Measurements from ENCODE around the gene CDC27.

Gene CDC27

GRCh38 chr17:47231866-47232265 lies 42.8 kb upstream of the CDC27 start:
- H3F3A ChIP-seq (ENCODE audit: control insufficient read depth, insufficient read depth), result peaks cover 4% of the 10 kb centered on the region; the same call in 1 of the 2 replicates
- H3K36me3 ChIP-seq (ENCODE audit: control insufficient read depth, low read length), result no peaks in the 10 kb centered on the region
- H3K9me3 ChIP-seq (ENCODE audit: control insufficient read depth, insufficient read depth, low read length), result peaks cover 8% of the 10 kb centered on the region
- no peak overlapping the region for H3K4me3 ChIP-seq (ENCODE audit: low read length)
- no peaks in the 10 kb centered on the region for H3K79me2 ChIP-seq (ENCODE audit: control insufficient read depth, low read length)
- H3K4me1 ChIP-seq (ENCODE audit: control insufficient read depth, low read length), result peaks cover 25% of the 10 kb centered on the region
- H3K4me2 ChIP-seq (ENCODE audit: low read length), result no peak overlapping the region
- peaks cover 8% of the 10 kb centered on the region; the same call in 1 of the 2 replicates for H3K27me3 ChIP-seq (ENCODE audit: control insufficient read depth, low read length)
- H3K9me2 ChIP-seq (replicated peaks; ENCODE audit: control insufficient read depth, low read length), result no peaks in the 10 kb centered on the region
- H3K27ac ChIP-seq (ENCODE audit: low read depth, low read length), result no peak overlapping the region
- TF ChIP-seq EZH2phosphoT487 (IDR thresholded peaks at IDR 0.05; ENCODE audit: borderline replicate concordance, low read length) (no peak), CTCF (IDR thresholded peaks at IDR 0.05; ENCODE audit: low read depth, low read length, poor library complexity, severe bottlenecking) (no peak)
- no peaks in the 10 kb centered on the region for H4K20me1 ChIP-seq (ENCODE audit: control insufficient read depth, insufficient read depth, low read depth, low read length)

- Histone ChIP-seq H3K9me3 (ENCODE audit: control insufficient read depth, insufficient read depth, low read length) (peaks cover 3% of the 10 kb centered on the region; the same call in 1 of the 2 replicates), H3F3A (ENCODE audit: control insufficient read depth, insufficient read depth) (peaks cover 4% of the 10 kb centered on the region; the same call in 1 of the 2 replicates), H3K79me2 (ENCODE audit: control insufficient read depth, low read length) (no peaks in the 10 kb centered on the region), H4K20me1 (ENCODE audit: control insufficient read depth, insufficient read depth, low read depth, low read length) (no peaks in the 10 kb centered on the region), H3K4me3 (ENCODE audit: low read length) (peak overlapping the region; percentile 54; the same call in 1 of the 2 replicates), H3K36me3 (ENCODE audit: control insufficient read depth, low read length) (no peaks in the 10 kb centered on the region), H3K4me2 (ENCODE audit: low read length) (peak overlapping the region; percentile 67), H3K9me2 (replicated peaks; ENCODE audit: control insufficient read depth, low read length) (no peaks in the 10 kb centered on the region), H3K27me3 (ENCODE audit: control insufficient read depth, low read length) (peaks cover 8% of the 10 kb centered on the region; the same call in 1 of the 2 replicates), H3K27ac (ENCODE audit: low read depth, low read length) (no peak overlapping the region), H3K4me1 (ENCODE audit: control insufficient read depth, low read length) (peaks cover 25% of the 10 kb centered on the region)
- no peak for TF ChIP-seq EZH2phosphoT487 (IDR thresholded peaks at IDR 0.05; ENCODE audit: borderline replicate concordance, low read length)
- no peak for TF ChIP-seq CTCF (IDR thresholded peaks at IDR 0.05; ENCODE audit: low read depth, low read length, poor library complexity, severe bottlenecking)
These were observed 42.2 kb upstream of the CDC27 start for GRCh38 chr17:47231334-47231733.

- Histone ChIP-seq H3F3A (ENCODE audit: control insufficient read depth, insufficient read depth) (peaks cover 4% of the 10 kb centered on the region; the same call in 1 of the 2 replicates), H4K20me1 (ENCODE audit: control insufficient read depth, insufficient read depth, low read depth, low read length) (no peaks in the 10 kb centered on the region), H3K79me2 (ENCODE audit: control insufficient read depth, low read length) (no peaks in the 10 kb centered on the region), H3K9me3 (ENCODE audit: control insufficient read depth, insufficient read depth, low read length) (no peaks in the 10 kb centered on the region), H3K9me2 (replicated peaks; ENCODE audit: control insufficient read depth, low read length) (no peaks in the 10 kb centered on the region), H3K27ac (ENCODE audit: low read depth, low read length) (no peak overlapping the region), H3K36me3 (ENCODE audit: control insufficient read depth, low read length) (no peaks in the 10 kb centered on the region), H3K4me2 (ENCODE audit: low read length) (peak overlapping the region; percentile 67), H3K27me3 (ENCODE audit: control insufficient read depth, low read length) (peaks cover 8% of the 10 kb centered on the region; the same call in 1 of the 2 replicates), H3K4me1 (ENCODE audit: control insufficient read depth, low read length) (peaks cover 25% of the 10 kb centered on the region), H3K4me3 (ENCODE audit: low read length) (peak overlapping the region; percentile 54)
- TF ChIP-seq EZH2phosphoT487 (IDR thresholded peaks at IDR 0.05; ENCODE audit: borderline replicate concordance, low read length) (no peak), CTCF (IDR thresholded peaks at IDR 0.05; ENCODE audit: low read depth, low read length, poor library complexity, severe bottlenecking) (no peak)
These were observed 41.8 kb upstream of the CDC27 start for GRCh38 chr17:47230864-47231263.
